D341Med (cell line): ENCODE data around the gene PDE4B.
"Not testable (repeated sequence)": the region's sequence is repeated elsewhere in the genome, so short reads cannot be mapped to it uniquely, and the experiment has no call there.

ENCODE experiments used
- DNase-seq: peaks from one replicate; pipeline ENCODE4 v3.0.0; 2012; ENCODE audit warnings: low spot score

The PDE4B gene

GRCh38 chr1:66135161-66135560 is 342.5 kb downstream of the PDE4B start:
- no peak for DNase-seq

DNA sequence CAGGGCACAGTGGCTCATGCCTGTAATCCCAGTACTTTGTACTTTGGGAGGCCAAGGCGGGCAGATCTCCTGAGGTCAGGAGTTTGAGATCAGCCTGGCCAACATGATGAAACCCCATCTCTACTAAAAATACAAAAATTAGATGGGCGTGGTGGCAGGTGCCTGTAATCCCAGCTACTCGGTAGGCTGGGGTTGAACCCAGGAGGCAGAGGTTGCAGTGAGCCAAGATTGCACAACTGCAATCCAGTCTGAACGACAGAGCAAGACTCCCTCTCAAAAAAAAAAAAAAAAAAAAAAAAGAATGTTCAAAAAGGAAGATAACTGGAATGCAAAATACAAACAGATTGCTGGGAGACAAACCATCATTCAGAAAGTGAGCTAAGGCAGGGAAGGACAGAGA is 343.7 kb downstream of the PDE4B start:
- DNase-seq, result not testable (repeated sequence)

DNA sequence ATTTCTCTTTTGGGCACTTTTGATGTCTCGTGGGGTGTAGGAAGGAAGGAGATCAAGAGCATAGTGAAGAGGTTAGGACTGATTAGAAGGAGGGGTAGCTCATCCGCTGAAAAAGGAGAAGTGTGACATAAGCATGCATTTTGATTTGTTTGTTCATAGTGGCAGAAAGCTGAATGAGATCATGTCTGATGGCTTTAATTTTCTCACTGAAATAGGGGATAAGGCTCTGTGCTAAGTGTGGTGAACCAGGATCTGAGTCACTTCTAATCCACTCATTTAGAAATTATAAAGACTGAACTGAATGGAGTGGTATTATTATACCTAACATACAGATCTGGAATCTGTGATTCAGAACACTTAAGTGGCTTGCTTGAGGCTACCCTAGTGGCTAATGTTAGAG is 344.5 kb downstream of the PDE4B start:
- no peak for DNase-seq

DNA sequence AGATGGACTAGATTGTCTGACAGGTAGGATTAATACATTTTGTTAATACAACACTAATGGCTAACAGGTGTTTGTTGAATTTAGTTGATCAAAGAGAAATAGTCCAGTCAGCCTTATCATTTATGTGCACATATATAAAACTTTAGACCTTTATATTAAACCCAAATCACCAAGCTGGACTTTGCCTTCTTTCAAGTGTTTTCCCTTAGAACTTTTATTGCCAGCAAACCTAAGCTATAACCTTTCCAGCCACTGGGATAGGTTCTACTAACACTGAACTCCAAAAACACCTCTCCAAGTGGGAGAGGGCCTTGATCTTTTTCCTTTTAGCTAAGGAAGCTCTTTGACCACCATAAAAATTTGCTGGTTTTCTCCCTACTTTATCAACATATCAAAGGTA is 345.9 kb downstream of the PDE4B start:
- DNase-seq, result no peak

DNA sequence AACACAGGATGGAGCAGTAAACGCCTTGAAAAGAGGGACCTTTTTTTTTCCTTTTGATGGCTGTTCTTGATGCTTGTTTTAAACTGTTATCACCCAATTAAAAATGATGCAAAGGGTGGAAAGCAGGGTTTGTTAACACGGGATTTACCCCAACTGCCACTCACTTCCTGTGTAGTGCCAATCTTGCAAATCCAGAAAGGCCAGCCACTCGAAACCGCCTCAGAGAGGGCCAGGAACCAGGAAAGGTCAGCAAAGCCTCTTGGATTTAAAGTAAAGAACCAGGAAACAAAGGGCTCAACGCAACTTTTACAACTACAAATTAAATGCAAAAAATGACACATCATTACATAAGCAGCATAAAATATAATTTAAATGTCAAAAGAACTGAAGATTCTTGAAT is 347.4 kb downstream of the PDE4B start:
- no peak for DNase-seq

DNA sequence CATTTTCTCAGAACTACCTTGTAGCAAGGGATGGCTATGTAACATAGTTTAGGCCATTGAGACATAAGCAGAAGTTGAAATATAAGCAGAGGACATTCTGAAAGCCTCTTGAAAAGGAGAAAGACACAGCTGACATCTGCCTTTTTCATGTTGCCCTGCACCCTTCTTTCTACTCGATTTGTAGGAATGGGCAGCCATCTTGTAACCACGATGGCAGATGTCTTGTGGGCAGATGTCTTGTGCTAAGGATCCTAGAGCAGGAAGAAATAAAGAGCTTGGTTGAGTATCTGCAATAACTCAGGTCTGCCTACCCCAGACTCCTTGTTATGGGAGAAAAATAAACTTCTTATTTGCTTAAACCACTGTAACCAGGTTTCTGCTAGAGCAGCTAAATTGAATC is 351.0 kb downstream of the PDE4B start:
- DNase-seq, result no peak

DNA sequence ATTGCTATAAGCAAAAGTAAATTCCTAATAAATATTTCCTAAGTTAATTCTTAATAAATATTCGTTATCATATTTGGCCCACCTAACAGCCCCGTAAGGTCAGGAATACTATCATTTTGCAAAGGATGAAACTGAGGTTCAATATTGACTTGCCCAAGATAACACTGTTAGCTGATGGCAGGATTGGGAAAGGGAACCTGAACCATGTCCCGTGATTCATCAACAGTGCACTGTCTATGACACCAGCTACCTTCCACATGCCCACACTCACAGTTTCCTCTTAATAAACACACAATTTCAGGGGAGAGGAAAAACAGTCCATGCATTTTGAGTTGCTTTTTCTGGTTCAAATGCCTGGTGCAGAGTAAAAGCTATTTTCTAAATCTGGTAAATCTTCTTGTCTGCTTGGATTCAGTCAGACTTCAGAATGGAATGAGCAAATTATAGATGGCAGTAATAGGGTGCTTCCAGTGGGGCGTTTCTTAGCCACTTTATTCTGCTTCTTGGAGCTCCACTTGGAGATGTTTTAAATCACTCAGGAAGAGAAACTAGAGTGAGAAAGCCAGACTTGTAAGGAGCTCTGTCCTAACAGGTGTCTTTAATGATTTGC is 354.6 kb downstream of the PDE4B start:
- no peak for DNase-seq

- DNase-seq, result no peak
Measured at GRCh38 chr1:66152034-66152433, 359.3 kb downstream of the PDE4B start.

DNA sequence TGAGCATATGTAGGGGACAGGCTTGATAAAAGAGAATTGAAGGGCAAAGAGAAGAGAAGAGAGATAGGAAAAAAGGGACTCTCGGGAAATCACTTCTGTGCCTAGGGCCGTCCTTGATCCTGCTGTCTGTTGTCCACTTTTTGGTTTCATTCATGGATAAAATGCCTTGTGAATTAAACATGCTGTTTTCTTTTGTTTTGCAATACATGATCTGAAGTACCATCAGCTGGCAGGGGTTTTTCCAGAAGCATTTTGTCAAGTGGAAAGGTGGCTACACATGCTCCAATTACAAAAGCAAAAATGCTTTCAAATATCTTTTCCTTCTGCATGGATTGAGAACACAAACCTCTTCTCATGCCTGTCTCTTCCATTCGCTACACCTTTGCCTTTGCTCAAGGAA is 361.7 kb downstream of the PDE4B start:
- no peak for DNase-seq

- no peak for DNase-seq
Measured at GRCh38 chr1:66156144-66156543, 363.4 kb downstream of the PDE4B start.

DNA sequence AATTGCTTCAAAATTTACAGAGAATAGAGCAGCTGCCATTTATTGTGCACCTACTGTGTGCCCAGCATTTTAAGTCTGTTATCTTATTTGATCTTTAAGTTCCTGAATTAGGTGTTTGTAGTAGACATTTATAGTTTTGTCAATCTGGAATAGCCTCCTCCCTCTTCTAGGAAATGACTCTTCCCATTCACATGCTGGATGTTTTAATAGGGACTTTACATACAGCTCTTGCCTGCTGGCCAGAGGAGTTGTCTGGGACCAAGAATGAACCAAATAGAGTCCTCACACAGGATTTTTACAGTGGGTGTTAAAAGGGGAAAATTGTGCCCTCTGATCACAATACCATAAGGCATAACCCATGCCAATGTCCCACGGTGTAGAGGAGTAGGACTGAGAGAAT is 367.1 kb downstream of the PDE4B start:
- no peak for DNase-seq

DNA sequence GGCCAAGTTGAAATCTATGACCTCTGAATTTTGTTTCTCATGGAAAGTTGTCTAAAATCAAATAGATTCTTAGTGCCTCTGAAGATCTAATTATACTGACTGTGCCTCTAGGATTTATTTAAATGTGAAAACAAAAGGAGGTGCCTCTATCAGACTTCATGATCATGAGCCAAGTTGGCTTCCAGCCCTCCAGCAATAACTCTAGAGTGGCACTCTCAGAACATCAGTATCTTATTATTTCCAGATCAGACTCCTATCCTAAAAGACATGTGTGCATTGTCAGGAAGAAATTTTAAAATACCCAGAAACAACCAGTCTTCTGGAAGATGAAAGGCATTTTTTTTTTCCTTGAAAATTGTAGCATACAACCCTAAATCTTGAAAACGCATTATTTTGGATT is 368.0 kb downstream of the PDE4B start:
- no peak for DNase-seq

DNA sequence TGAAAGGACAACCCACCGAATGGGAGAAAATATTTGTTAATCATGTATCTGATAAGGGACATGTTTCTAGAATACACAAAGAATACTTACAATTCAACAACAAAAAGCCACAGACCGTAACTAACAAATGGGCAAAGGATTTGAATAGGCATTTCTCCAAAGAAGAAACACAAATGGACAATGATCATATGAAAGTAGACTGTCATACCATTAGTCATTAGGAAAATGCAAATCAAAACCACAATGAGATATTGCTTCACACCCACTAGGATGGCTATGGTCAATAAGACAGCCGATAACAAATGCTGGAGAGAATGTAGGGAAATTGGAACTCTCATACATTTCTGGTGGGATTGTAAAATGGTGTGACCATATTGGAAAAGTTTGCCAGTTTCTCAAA is 374.1 kb downstream of the PDE4B start:
- DNase-seq, result no peak

DNA sequence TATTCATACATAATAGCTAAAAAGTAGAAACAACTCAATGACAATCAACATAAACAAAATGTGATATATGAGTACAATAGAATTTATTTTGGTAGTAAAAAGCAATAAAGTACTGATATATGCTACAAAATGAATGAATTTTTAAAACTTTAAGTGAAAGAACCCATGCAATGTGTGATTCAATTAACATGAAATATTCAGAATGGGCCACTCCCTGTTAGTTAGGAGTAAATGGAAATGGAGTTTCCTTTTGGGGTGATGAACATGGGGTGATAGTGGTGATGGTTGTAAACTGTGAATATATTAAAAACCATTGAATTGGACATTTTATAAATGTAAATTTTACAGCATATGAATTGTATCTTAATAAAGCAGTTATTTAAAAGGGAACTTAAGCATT is 374.6 kb downstream of the PDE4B start:
- DNase-seq, result no peak

GRCh38 chr1:66168467-66168887 is 375.8 kb downstream of the PDE4B start:
- no peak for DNase-seq

DNA sequence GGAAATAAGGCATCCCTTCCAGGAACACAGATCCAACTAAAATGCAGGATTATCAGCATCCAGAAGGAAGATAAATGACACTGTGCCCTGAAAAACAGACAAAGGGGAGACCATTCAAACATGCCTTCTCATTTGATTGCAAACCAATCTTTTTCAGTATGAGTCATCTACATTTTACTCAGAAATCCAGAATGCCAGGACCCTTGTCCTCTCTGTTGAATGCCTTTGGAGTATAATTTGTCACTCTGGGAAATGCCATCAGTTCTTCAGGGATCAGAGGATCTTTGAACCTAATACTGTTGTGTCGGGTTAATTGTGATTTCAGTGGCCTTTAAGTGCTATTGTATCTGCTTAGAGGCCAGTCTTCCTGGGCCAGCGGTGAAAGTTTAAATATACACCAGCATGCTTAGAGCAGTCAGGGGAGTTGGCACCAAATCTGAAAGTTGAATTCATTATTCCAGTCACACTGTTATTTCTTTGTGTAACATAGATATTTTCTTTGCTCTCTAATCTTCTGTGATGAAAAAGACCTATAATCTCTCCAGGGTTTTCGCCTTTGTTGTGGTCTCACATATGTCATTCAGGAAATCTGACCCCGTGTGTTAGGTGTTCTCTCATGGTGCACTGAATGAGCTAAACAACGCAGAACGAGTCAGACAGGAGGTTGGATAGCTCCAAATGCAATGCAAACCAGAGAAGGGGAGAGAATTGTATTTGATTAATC is 376.4 kb downstream of the PDE4B start:
- DNase-seq, result no peak

DNA sequence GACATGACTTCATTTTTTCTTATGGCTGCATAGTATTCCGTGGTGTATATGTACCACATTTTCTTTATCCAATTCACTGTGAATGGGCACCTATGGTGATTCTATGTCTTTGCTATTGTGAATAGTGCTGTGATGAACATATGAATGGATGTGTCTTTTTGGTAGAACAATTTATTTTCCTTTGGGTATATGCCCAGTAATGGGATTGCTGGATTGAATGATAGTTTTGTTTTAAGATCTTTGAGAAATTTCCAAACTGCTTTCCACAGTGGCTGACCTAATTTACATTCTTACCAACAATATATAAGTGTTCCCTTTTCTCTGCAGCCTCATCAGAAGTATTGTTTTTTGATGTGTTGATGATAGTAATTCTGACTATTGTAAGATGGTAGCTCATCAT is 379.6 kb downstream of the PDE4B start:
- no peak for DNase-seq

- no peak for DNase-seq
Measured at GRCh38 chr1:66175098-66175497, 382.4 kb downstream of the PDE4B start.

- no peak for DNase-seq
Measured at GRCh38 chr1:66175581-66175980, 382.9 kb downstream of the PDE4B start.

DNA sequence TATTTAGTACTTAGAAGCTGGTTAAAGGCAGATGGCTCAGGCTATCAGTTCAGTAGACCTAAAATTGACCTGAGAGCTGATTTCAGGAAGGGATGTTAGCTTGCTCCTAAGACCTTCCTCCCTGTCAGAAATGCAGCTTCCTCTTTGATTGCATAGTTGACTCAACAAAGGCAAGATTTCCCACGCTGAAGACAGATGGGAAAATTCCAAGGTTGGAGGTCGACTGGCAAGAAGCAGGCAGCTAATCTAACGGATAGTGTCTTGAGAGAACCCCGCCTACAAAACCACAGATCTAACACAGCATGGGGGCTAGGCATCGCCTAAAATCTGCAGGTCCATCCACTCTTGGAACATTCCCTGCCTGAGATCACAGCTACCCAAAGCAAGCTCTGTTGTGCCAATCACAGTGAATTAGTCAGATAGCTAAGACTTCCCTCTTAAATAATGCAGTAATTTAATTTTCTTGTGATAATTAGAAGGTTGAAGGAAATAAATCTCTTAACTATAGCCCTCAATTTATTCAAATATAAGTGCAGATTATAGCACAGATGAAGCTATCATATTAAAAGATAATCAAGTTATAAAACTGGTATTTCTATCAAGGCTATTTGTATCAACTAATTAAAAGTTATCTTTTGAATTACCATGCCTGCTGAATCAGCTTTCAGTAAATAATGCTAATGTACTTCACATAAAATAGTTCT is 383.5 kb downstream of the PDE4B start:
- DNase-seq, result no peak

DNA sequence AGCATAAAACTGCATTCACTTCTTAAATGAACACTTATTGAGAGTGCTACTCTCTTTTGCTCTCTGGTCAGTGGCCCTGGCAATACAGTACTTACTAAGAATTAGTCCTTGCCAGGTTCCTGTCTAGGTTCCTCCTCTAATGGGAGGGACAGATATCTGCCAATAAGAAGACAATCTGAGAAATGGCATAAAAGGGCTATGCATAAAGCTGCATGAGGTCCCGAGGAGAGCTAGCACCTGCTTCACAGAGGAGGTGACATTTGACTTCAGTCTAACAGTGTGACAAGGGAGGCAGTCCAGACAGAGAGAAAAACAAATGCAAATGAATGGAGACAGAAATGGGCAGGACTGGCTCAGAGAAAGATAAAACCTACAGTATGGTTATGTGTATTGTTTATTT is 384.1 kb downstream of the PDE4B start:
- DNase-seq, result no peak

- no peak for DNase-seq
Measured at GRCh38 chr1:66177510-66177909, 384.8 kb downstream of the PDE4B start.

DNA sequence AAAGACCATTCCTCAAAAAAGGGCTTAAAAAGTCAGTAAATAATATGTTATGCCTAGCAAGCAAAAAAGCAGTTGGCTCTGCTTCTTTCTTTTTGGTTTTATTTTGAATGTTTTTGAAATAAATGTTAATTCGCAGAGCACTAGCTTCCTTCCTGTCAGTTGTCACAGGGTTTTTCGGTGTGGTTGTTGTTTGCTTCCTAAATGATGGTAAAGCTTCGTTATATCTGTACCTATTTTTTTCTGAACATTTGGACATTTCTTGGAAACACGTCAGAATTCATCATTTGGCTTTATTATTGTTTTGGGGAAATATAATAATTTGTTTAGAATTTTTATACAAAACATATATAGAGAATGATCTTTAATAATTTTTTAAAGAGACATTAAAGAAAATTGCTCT is 389.3 kb downstream of the PDE4B start:
- no peak for DNase-seq
